WTC11 (cell line): ENCODE data around the gene KRTAP5-11. TPM values are rescaled to one million over a fixed set of nuclear protein-coding genes. Genes with fewer than 3 reads are reported as not detected.
A peak's percentile ranks its signal among the peaks of the same experiment; 100 is the strongest.
"Not testable (repeated sequence)": the region's sequence is repeated elsewhere in the genome, so short reads cannot be mapped to it uniquely, and the experiment has no call there.

Experiments
- ATAC-seq: fragments of 200-7000 bp; cut with Tn5 transposase; 2 replicates; pipeline ENCODE4 v1.10.0; 2021; ENCODE audit warnings: mild to moderate bottlenecking, moderate library complexity
- CTCF ChIA-PET: fragments of 300-600 bp; sonication (Branson Sonifier 250); formaldehyde crosslinking; loops from one replicate; lab custom pipeline; 2021; ENCODE audit warnings: antibody characterized with exemption; lab: Charles Lee
- POLR2A ChIA-PET: fragments of 350-600 bp; sonication (Branson Sonifier 250); formaldehyde crosslinking; loops from one replicate; lab custom pipeline; 2021; ENCODE audit warnings: antibody characterized with exemption; lab: Charles Lee
- DNase-seq: peaks from one replicate; pipeline ENCODE4 v3.0.0; 2021; ENCODE audit warnings: low spot score
- H3K27ac Mint-ChIP-seq: 2 replicates; pipeline ENCODE4 v1.8.0; 2021; ENCODE audit warnings: mixed read lengths
- H3K27me3 Mint-ChIP-seq: 2 replicates; pipeline ENCODE4 v1.8.0; 2021; ENCODE audit warnings: low read depth, mild to moderate bottlenecking, moderate library complexity, mixed read lengths
- H3K36me3 Mint-ChIP-seq: 2 replicates; pipeline ENCODE4 v1.8.0; 2021; ENCODE audit warnings: mixed read lengths
- H3K4me1 Mint-ChIP-seq: 2 replicates; pipeline ENCODE4 v1.8.0; 2022; ENCODE audit warnings: mixed read lengths
- H3K4me3 Mint-ChIP-seq: 2 replicates; pipeline ENCODE4 v1.8.0; 2021; ENCODE audit warnings: mild to moderate bottlenecking, moderate library complexity, mixed read lengths
- H3K9me3 Mint-ChIP-seq: 2 replicates; pipeline ENCODE4 v1.8.0; 2021; ENCODE audit warnings: mixed read lengths
- total RNA-seq: library from RNA; stranded (reverse); gene quantifications from 3 replicates; pipeline ENCODE4 v1.2.3, GENCODE V29; 2021
- TF ChIP-seq, protein P1 (sequence below): sonication (generic); formaldehyde crosslinking; IDR thresholded peaks from 2 replicates; pipeline ENCODE4 v1.8.1; 2023; ENCODE audit warnings: mild to moderate bottlenecking, missing genetic modification reagents, moderate library complexity
- TF ChIP-seq, protein P2 (sequence below): sonication (generic); formaldehyde crosslinking; IDR thresholded peaks from 2 replicates; pipeline ENCODE4 v1.8.0; 2022; ENCODE audit warnings: mild to moderate bottlenecking, missing genetic modification reagents

KRTAP5-11 gene
- total RNA-seq, 1 experiment from 2014 or later: not detected

DNA sequence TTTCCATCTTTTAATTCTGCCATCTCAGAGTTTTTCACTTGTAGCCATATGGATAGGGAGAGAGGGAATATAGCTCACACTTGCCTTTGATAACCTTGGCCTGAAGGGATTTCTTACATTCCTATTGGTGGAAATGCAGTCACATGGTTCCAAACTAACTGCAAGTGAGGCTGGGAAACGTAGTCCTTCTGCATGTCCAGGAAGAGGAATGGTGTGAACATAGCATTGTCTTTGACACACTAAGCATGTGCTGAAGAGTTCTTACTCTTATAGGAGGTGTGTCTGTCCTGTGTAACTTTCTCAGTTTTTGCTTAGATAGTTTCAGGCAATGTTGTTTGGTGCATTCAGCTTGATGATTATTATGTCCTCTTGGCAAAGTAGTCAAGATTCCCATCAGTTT, 47.4 kb upstream of the KRTAP5-11 start:
- not testable (repeated sequence) for H3K4me1 Mint-ChIP-seq, H3K36me3 Mint-ChIP-seq

DNA sequence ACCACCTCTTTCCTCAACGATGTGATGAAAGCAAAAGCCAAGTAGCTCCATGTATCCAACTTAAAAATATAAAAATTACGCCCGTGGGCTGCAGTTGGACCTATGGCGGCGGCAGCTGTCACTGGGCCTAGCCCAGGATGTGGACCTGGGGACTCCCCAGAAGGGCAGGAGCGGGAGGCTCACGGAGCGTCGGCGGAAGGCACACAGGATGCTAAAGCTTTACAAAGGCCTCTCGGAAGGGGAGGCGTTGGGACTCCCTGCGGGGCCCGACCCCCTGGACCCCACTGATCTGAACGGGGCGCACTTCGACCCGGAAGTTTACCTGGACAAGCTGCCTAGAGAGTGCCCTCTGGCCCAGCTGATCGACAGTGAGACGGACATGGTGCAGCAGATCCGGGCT, 46.3 kb upstream of the KRTAP5-11 start:
- POLR2A ChIA-PET, CTCF ChIA-PET, H3K27me3 Mint-ChIP-seq, DNase-seq, H3K4me1 Mint-ChIP-seq, H3K4me3 Mint-ChIP-seq, ATAC-seq, H3K27ac Mint-ChIP-seq, H3K36me3 Mint-ChIP-seq: not testable (repeated sequence)
- H3K9me3 Mint-ChIP-seq: peaks cover 13% of the 10 kb centered on the region

More for the DNA sequence above, 47.4 kb upstream of the KRTAP5-11 start:
- H3K9me3 Mint-ChIP-seq: peaks cover 11% of the 10 kb centered on the region
- DNase-seq, CTCF ChIA-PET, H3K4me3 Mint-ChIP-seq, H3K27ac Mint-ChIP-seq, H3K27me3 Mint-ChIP-seq, ATAC-seq, POLR2A ChIA-PET: not testable (repeated sequence)
- TF ChIP-seq, protein P1, sequence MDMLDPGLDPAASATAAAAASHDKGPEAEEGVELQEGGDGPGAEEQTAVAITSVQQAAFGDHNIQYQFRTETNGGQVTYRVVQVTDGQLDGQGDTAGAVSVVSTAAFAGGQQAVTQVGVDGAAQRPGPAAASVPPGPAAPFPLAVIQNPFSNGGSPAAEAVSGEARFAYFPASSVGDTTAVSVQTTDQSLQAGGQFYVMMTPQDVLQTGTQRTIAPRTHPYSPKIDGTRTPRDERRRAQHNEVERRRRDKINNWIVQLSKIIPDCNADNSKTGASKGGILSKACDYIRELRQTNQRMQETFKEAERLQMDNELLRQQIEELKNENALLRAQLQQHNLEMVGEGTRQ (CRISPR knock-in tag): peak; percentile 89
- TF ChIP-seq, protein P2, sequence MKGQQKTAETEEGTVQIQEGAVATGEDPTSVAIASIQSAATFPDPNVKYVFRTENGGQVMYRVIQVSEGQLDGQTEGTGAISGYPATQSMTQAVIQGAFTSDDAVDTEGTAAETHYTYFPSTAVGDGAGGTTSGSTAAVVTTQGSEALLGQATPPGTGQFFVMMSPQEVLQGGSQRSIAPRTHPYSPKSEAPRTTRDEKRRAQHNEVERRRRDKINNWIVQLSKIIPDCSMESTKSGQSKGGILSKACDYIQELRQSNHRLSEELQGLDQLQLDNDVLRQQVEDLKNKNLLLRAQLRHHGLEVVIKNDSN: peak; percentile 79

DNA sequence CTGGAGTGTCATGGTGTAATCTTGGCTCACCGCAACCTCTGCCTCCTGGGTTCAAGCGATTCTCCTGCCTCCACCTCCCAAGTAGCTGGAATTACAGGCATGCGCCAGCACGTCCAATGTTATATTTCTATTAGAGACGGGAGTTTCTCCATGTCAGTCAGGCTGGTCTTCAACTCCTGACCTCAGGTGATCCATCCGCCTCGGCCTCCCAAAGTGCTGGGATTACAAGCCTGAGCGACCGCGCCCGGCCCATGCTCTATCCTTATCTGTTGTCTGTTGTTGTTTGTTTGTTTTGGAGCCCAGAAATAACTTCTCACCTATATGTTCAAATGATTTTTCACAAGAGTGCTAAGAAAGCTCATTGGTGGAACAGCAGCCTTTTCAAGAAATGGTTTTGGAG, 40.6 kb upstream of the KRTAP5-11 start:
- DNase-seq, H3K36me3 Mint-ChIP-seq, POLR2A ChIA-PET, H3K4me1 Mint-ChIP-seq, ATAC-seq, H3K27ac Mint-ChIP-seq, H3K27me3 Mint-ChIP-seq, CTCF ChIA-PET, H3K4me3 Mint-ChIP-seq, H3K9me3 Mint-ChIP-seq: not testable (repeated sequence)

DNA sequence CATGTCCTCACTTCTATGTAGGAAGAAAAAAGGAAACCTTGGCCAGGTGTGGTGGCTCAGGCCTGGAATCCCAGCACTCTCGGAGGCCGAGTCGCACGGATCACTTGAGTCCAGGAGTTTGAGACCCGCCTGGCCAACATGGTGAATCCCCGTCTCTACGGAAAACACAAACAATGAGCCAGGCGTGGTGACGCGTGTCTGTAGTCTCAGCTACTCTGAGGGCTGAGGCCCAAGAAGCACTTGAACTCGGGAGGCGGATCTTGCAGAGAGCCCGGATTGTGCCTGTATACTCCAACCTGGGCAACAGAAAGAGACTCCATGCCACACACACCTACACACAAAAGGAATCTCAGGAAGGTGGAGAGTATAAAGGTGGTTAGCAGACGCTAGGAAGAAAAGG, 39.9 kb upstream of the KRTAP5-11 start:
- H3K4me1 Mint-ChIP-seq, POLR2A ChIA-PET, H3K4me3 Mint-ChIP-seq, ATAC-seq, CTCF ChIA-PET, H3K27ac Mint-ChIP-seq, H3K27me3 Mint-ChIP-seq, H3K36me3 Mint-ChIP-seq, H3K9me3 Mint-ChIP-seq, DNase-seq: not testable (repeated sequence)

DNA sequence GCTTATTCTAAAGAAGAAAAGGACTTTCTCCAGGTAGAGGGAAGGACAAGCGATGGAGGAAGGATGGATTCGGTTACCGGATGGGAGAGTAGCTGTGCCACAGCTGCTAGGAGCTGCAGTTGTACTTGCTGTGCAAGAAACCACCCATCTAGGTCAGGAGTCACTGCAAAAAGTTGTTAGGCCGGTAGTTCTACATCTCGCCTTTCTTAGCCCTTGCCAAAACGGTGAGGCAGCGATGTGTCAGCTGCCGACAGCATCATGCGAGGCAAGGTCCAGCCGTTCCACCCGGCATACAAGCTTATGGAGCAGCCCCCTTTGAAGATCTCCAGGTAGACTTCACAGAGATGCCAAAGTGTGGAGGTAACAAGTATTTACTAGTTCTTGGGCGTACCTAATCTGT, 32.3 kb upstream of the KRTAP5-11 start:
- POLR2A ChIA-PET, H3K9me3 Mint-ChIP-seq, H3K4me1 Mint-ChIP-seq, H3K27ac Mint-ChIP-seq, H3K4me3 Mint-ChIP-seq, DNase-seq, H3K36me3 Mint-ChIP-seq, ATAC-seq, CTCF ChIA-PET: not testable (repeated sequence)
- H3K27me3 Mint-ChIP-seq: peaks cover 28% of the 10 kb centered on the region

DNA sequence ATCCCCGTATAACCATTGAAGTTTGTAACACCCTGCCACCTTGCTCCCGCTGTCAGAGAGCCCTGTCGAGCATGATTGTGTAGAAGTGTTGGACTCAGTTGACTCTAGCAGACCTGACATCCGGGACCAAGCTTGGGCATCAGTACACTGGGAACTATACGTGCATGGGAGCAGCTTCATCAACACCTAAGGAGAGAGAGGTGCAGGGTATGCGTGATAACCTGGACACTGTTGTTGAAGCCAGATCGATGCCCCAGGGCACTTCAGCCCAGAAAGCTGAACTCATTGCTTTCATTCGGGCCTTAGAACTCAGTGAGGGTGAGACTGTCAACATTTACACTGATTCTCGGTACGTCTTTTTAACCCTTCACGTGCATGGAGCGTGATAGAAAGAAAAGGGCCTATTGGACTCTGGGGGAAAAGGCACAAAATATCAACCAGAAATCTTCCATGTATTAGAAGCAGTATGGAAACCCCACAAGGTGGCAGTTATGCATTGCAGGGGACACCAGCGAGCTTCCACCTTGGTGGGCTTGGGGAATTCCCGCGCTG, 31.8 kb upstream of the KRTAP5-11 start:
- CTCF ChIA-PET, H3K36me3 Mint-ChIP-seq, DNase-seq, H3K9me3 Mint-ChIP-seq, H3K4me1 Mint-ChIP-seq, POLR2A ChIA-PET, ATAC-seq, H3K27ac Mint-ChIP-seq, H3K4me3 Mint-ChIP-seq: not testable (repeated sequence)
- H3K27me3 Mint-ChIP-seq: peaks cover 30% of the 10 kb centered on the region

DNA sequence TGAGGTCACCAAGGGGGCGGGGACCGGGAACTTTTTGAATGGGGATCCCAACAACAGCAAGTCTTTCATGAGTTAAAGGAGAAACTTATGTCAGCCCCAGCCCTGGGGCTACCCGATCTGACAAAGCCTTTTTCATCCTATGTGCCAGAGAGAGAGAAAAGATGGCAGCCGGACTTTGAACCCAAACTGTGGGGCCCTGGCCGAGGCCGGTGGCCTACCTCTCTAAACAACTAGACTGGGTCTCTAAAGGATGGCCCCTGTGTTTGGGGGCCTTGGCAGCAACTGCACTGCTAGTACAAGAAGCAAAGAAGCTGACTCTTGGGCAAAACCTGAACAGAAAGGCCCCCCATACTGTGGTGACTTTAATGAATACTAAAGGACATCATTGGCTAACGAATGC, 31.3 kb upstream of the KRTAP5-11 start:
- ATAC-seq, H3K9me3 Mint-ChIP-seq, DNase-seq, H3K4me1 Mint-ChIP-seq, H3K27ac Mint-ChIP-seq, H3K36me3 Mint-ChIP-seq, CTCF ChIA-PET, POLR2A ChIA-PET, H3K4me3 Mint-ChIP-seq: not testable (repeated sequence)
- peaks cover 35% of the 10 kb centered on the region for H3K27me3 Mint-ChIP-seq

DNA sequence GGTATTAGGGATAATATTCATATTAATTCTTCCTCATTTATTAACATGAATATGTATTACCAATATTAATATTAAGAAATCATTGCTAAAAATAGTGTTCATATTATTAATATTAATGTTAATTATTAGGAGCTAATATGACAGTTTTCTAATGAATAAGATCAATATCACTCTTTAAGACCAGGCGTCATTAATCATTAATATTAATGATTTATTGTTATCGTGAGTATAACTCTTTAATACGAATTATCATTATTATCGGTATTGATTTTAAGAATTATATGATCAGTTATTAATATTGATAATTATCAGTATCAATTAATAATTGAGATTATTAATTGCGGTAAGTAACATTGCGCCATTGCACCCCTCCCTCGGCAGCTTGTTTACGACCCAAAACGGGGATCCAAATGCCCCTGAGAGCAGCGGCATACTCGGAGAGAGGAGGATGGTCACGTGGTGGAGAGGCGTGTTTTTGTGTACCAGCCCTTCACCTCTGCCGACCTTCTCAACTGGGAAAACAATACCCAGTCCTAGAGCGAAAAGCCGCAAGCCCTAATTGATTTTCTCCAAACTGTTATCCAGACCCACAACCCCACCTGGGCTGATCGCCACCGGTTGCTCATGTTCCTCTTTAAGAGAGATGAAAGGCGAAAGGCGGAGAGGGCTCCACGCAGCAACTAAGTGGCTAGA, 28.7 kb upstream of the KRTAP5-11 start:
- H3K36me3 Mint-ChIP-seq, H3K9me3 Mint-ChIP-seq, POLR2A ChIA-PET, CTCF ChIA-PET, DNase-seq, ATAC-seq, H3K27ac Mint-ChIP-seq, H3K4me1 Mint-ChIP-seq, H3K4me3 Mint-ChIP-seq: not testable (repeated sequence)
- H3K27me3 Mint-ChIP-seq: peaks cover 53% of the 10 kb centered on the region

DNA sequence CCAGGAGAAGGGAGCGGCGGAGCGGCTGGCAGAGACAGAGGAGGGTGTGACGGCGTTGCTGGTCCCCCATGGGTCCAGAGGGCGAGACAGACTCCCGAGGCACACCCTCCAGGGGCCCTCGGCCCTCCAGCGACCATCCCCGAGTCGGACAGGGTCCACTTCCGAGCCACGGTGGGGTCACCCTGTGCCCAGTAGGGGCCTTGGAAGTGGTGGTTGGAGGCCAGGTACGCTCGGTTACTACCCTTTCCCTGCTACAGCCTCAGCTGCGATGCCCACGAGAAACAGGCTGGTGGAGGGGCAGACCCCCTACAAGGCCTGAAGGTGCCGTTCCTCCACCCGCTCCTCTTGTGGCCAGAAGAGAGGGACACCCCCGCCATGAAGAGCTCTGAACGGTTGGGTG, 25.6 kb upstream of the KRTAP5-11 start:
- H3K27me3 Mint-ChIP-seq: peaks cover 72% of the 10 kb centered on the region

DNA sequence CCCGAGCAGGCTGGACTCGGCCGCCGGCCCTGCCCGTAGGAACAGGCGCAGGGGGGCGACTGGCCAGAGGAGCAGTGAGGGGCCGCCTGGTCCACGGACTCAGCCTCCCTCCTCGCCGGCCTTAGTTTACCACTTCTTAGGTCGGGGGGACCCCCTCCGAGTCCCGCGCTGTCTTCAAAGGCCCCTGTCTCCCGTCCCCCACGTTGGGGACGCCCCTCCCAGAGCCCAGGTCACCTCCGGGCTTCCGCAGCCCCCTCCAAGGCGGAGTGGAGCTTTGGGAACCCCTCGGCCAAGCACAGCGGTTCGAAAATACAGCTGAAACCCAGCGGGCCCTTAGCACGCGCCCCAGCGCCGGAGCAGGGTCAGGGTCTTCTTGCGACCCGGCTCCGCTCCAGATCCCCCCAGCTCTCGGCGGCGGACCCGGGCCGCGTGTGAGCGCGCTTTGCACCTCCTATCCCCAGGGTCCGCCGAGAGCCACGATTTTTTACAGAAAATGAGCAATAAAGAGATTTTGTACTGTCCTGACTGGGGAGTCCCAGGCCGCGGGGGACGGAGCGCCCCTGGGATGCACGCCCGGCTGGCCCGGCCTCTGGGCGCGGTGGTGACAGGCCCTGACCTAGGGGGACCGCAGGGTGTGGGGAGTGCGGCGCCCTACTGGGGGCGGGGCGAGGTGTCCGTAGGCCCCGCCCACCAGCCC, 25.0 kb upstream of the KRTAP5-11 start:
- H3K4me1 Mint-ChIP-seq, H3K27ac Mint-ChIP-seq, POLR2A ChIA-PET, ATAC-seq, CTCF ChIA-PET, H3K9me3 Mint-ChIP-seq, H3K36me3 Mint-ChIP-seq: not testable (repeated sequence)
- peak overlapping the region; percentile 77 for H3K4me3 Mint-ChIP-seq
- DNase-seq: peak; percentile 23
- H3K27me3 Mint-ChIP-seq: peaks cover 70% of the 10 kb centered on the region

More for the DNA sequence above, 25.6 kb upstream of the KRTAP5-11 start:
- H3K4me3 Mint-ChIP-seq: peak overlapping the region; percentile 37
- H3K9me3 Mint-ChIP-seq, ATAC-seq, CTCF ChIA-PET, H3K27ac Mint-ChIP-seq, POLR2A ChIA-PET, DNase-seq, H3K4me1 Mint-ChIP-seq, H3K36me3 Mint-ChIP-seq: not testable (repeated sequence)
